ENCODE data around the gene STRIT1.

- TF ChIP-seq REST (IDR thresholded peaks at IDR 0.05; ENCODE audit: low read depth, low read length) (no peak), CBX3 (IDR thresholded peaks at IDR 0.05; ENCODE audit: borderline replicate concordance, low read depth) (no peak)
Measured at GRCh38 chr3:155307183-155307582, 13.7 kb upstream of the STRIT1 start.
